GM23248 (cell line): Measurements from ENCODE around the gene CACNA1C.

Experiments
- EZH2 ChIP-seq: fragments of 200-600 bp; sonication (generic); IDR thresholded peaks from 2 replicates; pipeline ENCODE4 v1.6.1; 2018; ENCODE audit warnings: antibody characterized with exemption, mild to moderate bottlenecking; ENCODE audit not compliant: insufficient read depth, poor library complexity, severe bottlenecking
- EZH2phosphoT487 ChIP-seq: fragments of 200-600 bp; sonication (generic); IDR thresholded peaks from 2 replicates; pipeline ENCODE4 v1.6.1; 2018; ENCODE audit warnings: antibody characterized with exemption, moderate library complexity, mild to moderate bottlenecking, low read depth; ENCODE audit not compliant: insufficient read depth

- TF ChIP-seq EZH2 (no peak), EZH2phosphoT487 (no peak)
Observed at GRCh38 chr12:2393996-2394395, 341.2 kb downstream of the CACNA1C start.
